ENCODE data around the gene IFNL2. TPM values are rescaled to one million over a fixed set of nuclear protein-coding genes. Genes with fewer than 3 reads are reported as not detected.

The IFNL2 gene
- total RNA-seq (2022; extraction: Qiagen RNA extraction): 0.12 TPM in 1 of 5 replicates, not detected in the others

DNA sequence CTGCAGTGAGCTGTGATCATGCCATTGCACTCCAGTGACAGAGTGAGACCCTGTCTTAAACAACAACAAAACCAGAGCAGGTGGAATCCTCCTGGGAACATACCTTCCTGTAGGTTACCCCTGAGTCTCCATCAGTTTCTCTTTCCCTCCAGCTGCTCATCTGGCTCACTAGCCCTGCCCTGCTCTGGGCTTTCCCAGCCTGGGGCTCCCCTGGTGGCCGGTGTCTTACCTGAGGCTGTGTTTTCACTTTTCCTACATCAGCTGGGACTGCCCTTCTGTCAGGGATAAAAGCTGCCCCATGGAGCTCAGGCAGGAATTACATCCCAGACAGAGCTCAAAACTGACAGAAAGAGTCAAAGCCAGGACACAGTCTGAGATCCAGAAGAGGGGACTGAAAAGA, at the start of gene IFNL2:
Gene IFNL2 (plus strand): TSS at position 312 of the 400 bp plus-strand sequence. CDS start 173 bp downstream, outside the sequence.

DNA sequence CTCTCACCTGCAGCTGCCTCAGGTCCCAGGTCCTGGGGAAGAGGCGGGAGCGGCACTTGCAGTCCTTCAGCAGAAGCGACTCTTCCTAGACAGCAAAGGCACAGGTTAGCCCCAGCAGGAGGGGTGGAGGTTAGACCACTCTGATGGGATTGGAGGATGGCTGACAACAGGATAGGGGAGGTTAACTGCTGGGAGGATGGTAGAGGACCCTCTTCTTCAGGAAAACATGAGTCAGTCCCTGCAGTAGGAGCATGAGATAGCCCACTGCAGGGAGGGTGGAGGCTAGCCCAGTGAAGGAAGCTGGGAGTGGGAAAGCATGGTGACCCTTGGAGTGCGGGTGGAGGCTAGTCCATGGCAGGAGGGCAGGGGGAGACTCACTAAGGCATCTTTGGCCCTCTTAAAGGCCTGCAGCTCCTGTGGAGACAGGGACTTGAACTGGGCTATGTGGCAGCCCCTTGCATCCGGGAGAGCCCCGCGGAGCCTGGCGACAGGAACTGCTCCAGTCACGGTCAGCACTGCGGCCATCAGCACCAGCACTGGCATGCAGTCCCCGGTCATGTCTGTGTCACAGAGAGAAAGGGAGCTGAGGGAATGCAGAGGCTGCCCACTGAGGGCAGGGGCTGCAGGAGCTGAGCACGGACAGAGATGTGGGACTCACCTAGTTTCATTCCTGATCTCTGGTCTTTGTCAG, 23.6 kb upstream of the IFNL2 start, which contains the start of gene IFNL3:
Gene IFNL3 (minus strand): TSS at position 597 of the 691 bp plus-strand sequence. CDS start 39 bp downstream, at position 558.

DNA sequence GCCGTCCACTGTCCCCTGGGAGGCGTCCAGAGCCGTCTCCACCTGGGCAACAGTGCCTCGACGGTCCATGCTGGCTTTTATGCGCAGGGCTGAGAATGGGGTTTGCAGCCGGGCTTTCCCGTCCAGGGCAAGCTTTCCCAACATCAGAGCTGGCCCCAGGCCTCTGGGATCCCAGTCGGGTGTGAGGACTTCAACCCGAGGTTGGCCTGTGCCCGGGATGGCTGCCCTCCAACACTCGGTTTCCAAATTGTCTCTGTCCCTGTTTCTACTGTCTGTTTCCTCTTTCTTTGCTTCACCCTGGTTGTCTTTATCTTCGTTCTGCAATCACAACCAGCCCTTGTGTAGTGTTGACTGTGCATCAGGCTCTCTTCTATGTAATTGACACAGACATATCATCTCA, 19.4 kb upstream of the IFNL2 start, which contains the start of gene IFNL4:
Gene IFNL4 (minus strand): TSS at position 51 of the 400 bp plus-strand sequence.

DNA sequence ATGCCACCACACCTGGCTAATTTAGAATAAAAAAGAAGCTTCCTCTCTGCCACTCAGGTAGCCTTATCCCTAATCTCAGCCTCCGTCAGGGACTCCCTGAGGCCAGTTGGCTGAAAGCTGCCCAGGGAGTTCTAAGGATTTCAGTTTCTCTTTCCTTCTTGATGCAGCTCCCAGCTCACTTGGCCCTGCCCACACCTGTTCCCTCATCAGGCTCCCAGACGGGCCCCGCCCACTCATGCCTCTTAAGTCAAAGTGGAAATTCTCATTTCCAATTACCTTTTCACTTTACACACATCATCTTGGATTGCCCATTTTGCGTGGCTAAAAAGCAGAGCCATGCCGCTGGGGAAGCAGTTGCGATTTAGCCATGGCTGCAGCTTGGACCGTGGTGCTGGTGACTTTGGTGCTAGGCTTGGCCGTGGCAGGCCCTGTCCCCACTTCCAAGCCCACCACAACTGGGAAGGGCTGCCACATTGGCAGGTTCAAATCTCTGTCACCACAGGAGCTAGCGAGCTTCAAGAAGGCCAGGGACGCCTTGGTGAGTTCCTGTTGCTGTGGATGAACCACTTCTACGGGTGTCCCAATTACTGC, 28.0 kb downstream of the IFNL2 start, which contains the start of gene IFNL1:
Gene IFNL1 (plus strand): TSS at position 353 of the 591 bp plus-strand sequence. CDS start 15 bp downstream, at position 368.

Other genes starting within 250 kb of the IFNL2 start
- gene FBXO27, start 235.8 kb upstream of the IFNL2 start, total RNA-seq (2022; extraction: Qiagen RNA extraction): 4.0 to 5.8 TPM (median 5.2 TPM) in 5 replicates
- 0.12 to 0.22 TPM (median 0.14 TPM) in 5 replicates for gene ACP7, start 184.0 kb upstream of the IFNL2 start, total RNA-seq (2022; extraction: Qiagen RNA extraction)
- gene PAK4, start 142.6 kb upstream of the IFNL2 start, total RNA-seq (2022; extraction: Qiagen RNA extraction): 93.1 to 128 TPM (median 124 TPM) in 5 replicates
- 1.1 to 2.1 TPM (median 1.7 TPM) in 5 replicates for gene NCCRP1, start 71.4 kb upstream of the IFNL2 start, total RNA-seq (2022; extraction: Qiagen RNA extraction)
- gene SYCN, start 64.1 kb upstream of the IFNL2 start, total RNA-seq (2022; extraction: Qiagen RNA extraction): not detected in 5 replicates
- gene IFNL3, start 23.4 kb upstream of the IFNL2 start, total RNA-seq (2022; extraction: Qiagen RNA extraction): not detected in 5 replicates
- gene IFNL4, start 19.5 kb upstream of the IFNL2 start, total RNA-seq (2022; extraction: Qiagen RNA extraction): not detected in 5 replicates
- 0.15 to 0.42 TPM (median 0.32 TPM) in 4 of 5 replicates, not detected in the other for gene IFNL1, start 28.0 kb downstream of the IFNL2 start, total RNA-seq (2022; extraction: Qiagen RNA extraction)
- 7.9 to 13.4 TPM (median 12.3 TPM) in 5 replicates for gene LRFN1, start 52.5 kb downstream of the IFNL2 start, total RNA-seq (2022; extraction: Qiagen RNA extraction)
- 0.21 to 0.48 TPM (median 0.39 TPM) in 4 of 5 replicates, not detected in the other for gene GMFG, start 67.6 kb downstream of the IFNL2 start, total RNA-seq (2022; extraction: Qiagen RNA extraction)
- gene SAMD4B, start 74.0 kb downstream of the IFNL2 start, total RNA-seq (2022; extraction: Qiagen RNA extraction): 121 to 183 TPM (median 177 TPM) in 5 replicates
- 69.8 to 73.4 TPM (median 72.4 TPM) in 5 replicates for gene PAF1, start 122.7 kb downstream of the IFNL2 start, total RNA-seq (2022; extraction: Qiagen RNA extraction)
- gene MED29, start 123.0 kb downstream of the IFNL2 start, total RNA-seq (2022; extraction: Qiagen RNA extraction): 61.9 to 70.6 TPM (median 65.2 TPM) in 5 replicates
- 65.6 to 124 TPM (median 101 TPM) in 5 replicates for gene ZFP36, start 138.5 kb downstream of the IFNL2 start, total RNA-seq (2022; extraction: Qiagen RNA extraction)
- gene PLEKHG2, start 144.3 kb downstream of the IFNL2 start, total RNA-seq (2022; extraction: Qiagen RNA extraction): 44.3 to 72.0 TPM (median 62.7 TPM) in 5 replicates
- gene RPS16, start 167.6 kb downstream of the IFNL2 start, total RNA-seq (2022; extraction: Qiagen RNA extraction): 6,027 to 7,937 TPM (median 7,455 TPM) in 5 replicates
- gene SUPT5H, start 177.2 kb downstream of the IFNL2 start, total RNA-seq (2022; extraction: Qiagen RNA extraction): 176 to 203 TPM (median 194 TPM) in 5 replicates
- 165 to 230 TPM (median 217 TPM) in 5 replicates for gene TIMM50, start 212.4 kb downstream of the IFNL2 start, total RNA-seq (2022; extraction: Qiagen RNA extraction)
- gene DLL3, start 230.6 kb downstream of the IFNL2 start, total RNA-seq (2022; extraction: Qiagen RNA extraction): 6.8 to 11.9 TPM (median 11.2 TPM) in 5 replicates
- not detected in 5 replicates for gene SELENOV, start 246.7 kb downstream of the IFNL2 start, total RNA-seq (2022; extraction: Qiagen RNA extraction)